Measurements from ENCODE around the gene SLIT3.

Gene SLIT3

DNA sequence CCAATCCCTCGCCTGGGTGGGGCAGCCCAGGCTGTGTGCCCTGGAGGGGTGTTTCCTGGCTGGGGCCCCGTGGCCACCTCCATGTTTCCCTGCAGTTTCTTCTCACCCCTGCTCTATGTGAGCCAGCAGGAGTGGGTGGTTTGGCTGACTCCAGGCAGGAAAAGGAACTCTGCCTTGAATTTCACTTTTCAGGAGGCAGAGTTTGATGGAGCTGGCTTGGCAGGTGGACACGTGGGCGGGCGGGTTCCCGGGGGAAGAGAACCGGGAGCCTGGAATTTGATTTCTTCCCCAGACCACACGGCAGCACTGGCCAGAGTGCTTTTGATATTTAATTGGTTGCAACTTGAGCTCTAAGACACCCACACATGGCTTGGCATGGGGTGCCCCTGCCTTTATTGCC, 601.9 kb downstream of the SLIT3 start:
- H3K9me3 ChIP-seq: no peaks in the 10 kb centered on the region
- H3K4me1 ChIP-seq: no peaks in the 10 kb centered on the region
- H3K27me3 ChIP-seq: no peaks in the 10 kb centered on the region
- H3K4me3 ChIP-seq (ENCODE audit: low read depth, low read length): no peak overlapping the region
- TF ChIP-seq CTCF (IDR thresholded peaks at IDR 0.05; ENCODE audit: low read depth, low read length): no peak
- no peak for DNase-seq
- H3K36me3 ChIP-seq: peaks cover 97% of the 10 kb centered on the region

DNA sequence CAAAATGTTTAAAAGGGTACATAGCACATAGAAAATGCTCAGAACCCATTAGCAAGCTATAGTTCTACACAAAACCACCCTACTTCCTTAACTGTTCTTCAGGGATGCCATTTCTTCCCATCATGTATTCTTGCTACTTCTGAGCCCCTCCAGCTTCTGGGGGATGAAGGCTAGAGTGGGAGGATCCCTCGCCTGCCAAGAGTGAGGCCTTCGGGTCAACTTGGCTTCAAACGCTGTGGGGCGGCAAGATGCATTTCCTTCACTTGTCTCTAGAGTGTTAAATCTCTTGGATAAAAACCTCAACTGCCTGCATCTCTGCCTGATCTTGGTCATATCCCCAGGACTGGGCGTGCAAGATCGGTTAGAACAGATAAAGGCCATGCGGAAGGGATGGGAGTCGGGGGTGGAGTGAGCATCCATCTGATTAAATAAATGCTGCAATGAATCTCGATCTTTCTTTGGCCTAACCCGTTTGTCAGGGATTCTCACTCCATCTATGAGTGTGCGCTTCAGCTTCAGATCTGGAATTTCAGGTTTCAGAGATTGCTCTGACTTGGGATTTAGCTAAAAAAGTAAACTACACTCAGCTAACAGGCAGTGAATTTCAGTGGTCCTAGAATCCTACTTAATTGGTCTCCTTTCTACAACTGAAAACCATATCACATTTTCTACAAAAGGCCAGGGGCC, 603.8 kb downstream of the SLIT3 start:
- H3K4me3 ChIP-seq (ENCODE audit: low read depth, low read length): no peak overlapping the region
- H3K4me1 ChIP-seq: no peaks in the 10 kb centered on the region
- H3K27me3 ChIP-seq: no peaks in the 10 kb centered on the region
- no peaks in the 10 kb centered on the region for H3K9me3 ChIP-seq
- peaks cover 100% of the 10 kb centered on the region for H3K36me3 ChIP-seq
- DNase-seq: no peak
- no peak for TF ChIP-seq CTCF (IDR thresholded peaks at IDR 0.05; ENCODE audit: low read depth, low read length)

DNA sequence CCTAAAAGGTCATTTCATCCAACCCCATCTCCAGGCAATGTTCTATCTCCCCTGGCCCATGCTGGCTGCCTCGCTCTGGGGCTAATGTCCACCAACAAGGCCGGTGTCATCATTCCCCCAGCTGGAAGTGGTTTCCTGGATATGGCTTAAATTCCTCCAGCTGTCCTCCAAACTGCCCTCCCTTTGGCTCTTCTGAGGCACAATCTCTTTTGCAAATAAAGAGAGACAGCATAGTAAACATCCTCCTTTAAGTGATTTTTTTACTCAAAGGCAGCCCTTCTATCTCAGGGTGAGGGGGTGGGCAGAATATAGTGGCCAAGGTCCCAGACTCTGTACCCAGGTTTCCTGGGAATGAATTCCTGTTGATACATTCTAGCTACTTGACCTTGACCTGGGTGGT, 604.3 kb downstream of the SLIT3 start:
- TF ChIP-seq CTCF (IDR thresholded peaks at IDR 0.05; ENCODE audit: low read depth, low read length): no peak
- Histone ChIP-seq H3K27me3 (no peaks in the 10 kb centered on the region), H3K4me1 (no peaks in the 10 kb centered on the region)

DNA sequence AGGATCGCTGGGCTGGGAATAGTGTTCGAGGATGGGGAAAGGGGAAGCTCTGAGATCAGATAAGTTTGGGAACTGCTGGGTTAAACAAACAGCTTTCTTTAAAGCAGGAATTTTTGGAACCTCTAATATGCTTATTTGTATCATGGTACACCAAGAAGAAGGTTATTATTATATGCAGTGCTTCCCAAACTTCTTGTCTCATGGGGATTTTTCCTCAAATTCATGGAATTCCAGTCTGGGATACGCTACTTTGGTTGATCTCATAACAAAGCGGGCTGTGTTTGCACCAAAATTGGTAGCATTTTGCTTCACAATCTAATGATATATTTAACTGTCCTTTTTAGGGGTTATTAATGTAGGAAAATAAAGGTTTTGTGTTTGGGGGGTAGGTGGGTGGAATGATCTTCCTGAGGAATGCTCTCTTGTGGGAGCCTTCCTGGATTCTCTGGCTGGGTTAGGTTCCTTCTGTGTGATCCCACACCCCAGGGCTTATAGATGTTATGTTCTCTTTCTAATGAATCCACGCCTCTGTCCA, 605.6 kb downstream of the SLIT3 start:
- Histone ChIP-seq H3K4me3 (ENCODE audit: low read depth, low read length) (no peak overlapping the region), H3K9me3 (no peaks in the 10 kb centered on the region), H3K4me1 (no peaks in the 10 kb centered on the region), H3K36me3 (peaks cover 100% of the 10 kb centered on the region), H3K27me3 (no peaks in the 10 kb centered on the region)
- DNase-seq: no peak
- TF ChIP-seq CTCF (IDR thresholded peaks at IDR 0.05; ENCODE audit: low read depth, low read length): no peak

More for the DNA sequence above, 604.3 kb downstream of the SLIT3 start:
- no peaks in the 10 kb centered on the region for H3K9me3 ChIP-seq
- peaks cover 100% of the 10 kb centered on the region for H3K36me3 ChIP-seq
- DNase-seq: no peak
- no peak overlapping the region for H3K4me3 ChIP-seq (ENCODE audit: low read depth, low read length)

- no peaks in the 10 kb centered on the region for H3K9me3 ChIP-seq
- no peak overlapping the region for H3K4me3 ChIP-seq (ENCODE audit: low read depth, low read length)
- no peaks in the 10 kb centered on the region for H3K27me3 ChIP-seq
- no peak for DNase-seq
- no peaks in the 10 kb centered on the region for H3K4me1 ChIP-seq
- H3K36me3 ChIP-seq: peaks cover 98% of the 10 kb centered on the region
- no peak for TF ChIP-seq CTCF (IDR thresholded peaks at IDR 0.05; ENCODE audit: low read depth, low read length)
These were observed 606.6 kb downstream of the SLIT3 start for GRCh38 chr5:168694289-168694688.

- no peak for TF ChIP-seq CTCF (IDR thresholded peaks at IDR 0.05; ENCODE audit: low read depth, low read length)
- Histone ChIP-seq H3K36me3 (peaks cover 97% of the 10 kb centered on the region), H3K9me3 (no peaks in the 10 kb centered on the region), H3K27me3 (no peaks in the 10 kb centered on the region), H3K4me3 (ENCODE audit: low read depth, low read length) (no peak overlapping the region), H3K4me1 (no peaks in the 10 kb centered on the region)
- no peak for DNase-seq
These were observed 607.1 kb downstream of the SLIT3 start for GRCh38 chr5:168693883-168694282.

All from BE2C (cell line).